HepG2 (cell line): ENCODE data around the gene ENPP1. TPM values are rescaled to one million over a fixed set of nuclear protein-coding genes. Genes with fewer than 3 reads are reported as not detected.

ENCODE experiments used
- ATAC-seq: fragments of 200-7000 bp; cut with Tn5 transposase; 3 replicates; pipeline ENCODE4 v1.9.1; 2020; ENCODE audit warnings: mild to moderate bottlenecking, moderate library complexity
- BruUV-seq: library from RNA; stranded (reverse); fragments of 400-500 nt; replicated peaks from 2 replicates; lab custom pipeline; 2021; lab: Mats Ljungman, UMichigan
- CTCF ChIA-PET: fragments of 300-600 bp; formaldehyde crosslinking; extraction: SDS; loops from one replicate; lab custom pipeline; 2021; ENCODE audit warnings: low total read pairs, inconsistent platforms, low intra/inter-chr PET ratio; lab: Yijun Ruan, JAX
- POLR2A ChIA-PET: fragments of 350-600 bp; sonication (Branson Sonifier 250); formaldehyde crosslinking; loops from one replicate; lab custom pipeline; 2020; ENCODE audit warnings: antibody characterized with exemption, inconsistent platforms; lab: Yijun Ruan, JAX
- DNase-seq: peaks from one replicate; pipeline ENCODE4 v3.0.0-alpha.2; 2015; ENCODE audit warnings: low spot score
- FAIRE-seq: peaks from 3 replicates; lab custom pipeline; 2011; peaks lifted over from hg19 to GRCh38; lab: Jason Lieb, UNC
- H2AFZ ChIP-seq: one replicate; pipeline ENCODE4 v1.6.1; 2011; ENCODE audit warnings: low read length, inconsistent platforms
- H3K27ac ChIP-seq: fragments of 300-600 bp; 3 replicates; pipeline ENCODE4 v1.8.0; 2011; ENCODE audit warnings: mixed run types, mild to moderate bottlenecking, mixed read lengths, low read length, inconsistent platforms; ENCODE audit not compliant: insufficient read depth; ENCODE audit errors: extremely low read length
- H3K27me3 ChIP-seq, 2 experiments: fragments of 200-600 bp in 1 of 2; 2 replicates in 1 of 2; 3 replicates in 1 of 2; pipeline versions ENCODE4 v1.6.0 to v1.8.0; 2011; ENCODE audit warnings: low read length in 2 of 2, mild to moderate bottlenecking in 2 of 2, moderate library complexity in 2 of 2, inconsistent platforms in 1 of 2; ENCODE audit not compliant: insufficient read depth in 2 of 2, control insufficient read depth in 1 of 2
- H3K36me3 ChIP-seq, 2 experiments: fragments of 200-600 bp in 1 of 2; replicated peaks in 1 of 2; 2 replicates in 1 of 2; 3 replicates in 1 of 2; pipeline versions ENCODE4 v1.5.1 to v1.8.0; 2011; ENCODE audit warnings: low read length in 2 of 2, inconsistent platforms in 1 of 2; ENCODE audit not compliant: insufficient read depth in 2 of 2, control insufficient read depth in 1 of 2
- H3K4me1 ChIP-seq: 2 replicates; pipeline ENCODE4 v1.5.1; 2012; ENCODE audit warnings: low read length, inconsistent platforms; ENCODE audit not compliant: insufficient read depth
- H3K4me2 ChIP-seq: 2 replicates; pipeline ENCODE4 v1.6.0; 2011; ENCODE audit warnings: low read depth, low read length, inconsistent platforms
- H3K4me3 ChIP-seq, 3 experiments: fragments of 200-600 bp in 1 of 3; sonication (generic), shearing (Covaris generic) in 1 of 3; replicated peaks in 1 of 3; 2 replicates each; pipeline ENCODE4 v1.5.1; 2011 to 2016; ENCODE audit warnings: low read length in 3 of 3, inconsistent platforms in 2 of 3, low read depth in 2 of 3, mild to moderate bottlenecking in 2 of 3, control low read depth in 1 of 3, mixed read lengths in 1 of 3; ENCODE audit not compliant: insufficient read depth in 1 of 3
- H3K79me2 ChIP-seq: one replicate; pipeline ENCODE4 v1.6.1; 2011; ENCODE audit warnings: low read length, inconsistent platforms; ENCODE audit not compliant: insufficient read depth
- H3K9ac ChIP-seq: 2 replicates; pipeline ENCODE4 v1.6.0; 2011; ENCODE audit warnings: mild to moderate bottlenecking, low read depth, low read length, inconsistent platforms; ENCODE audit not compliant: insufficient read depth
- H3K9me3 ChIP-seq: 2 replicates; pipeline ENCODE4 v1.5.1; 2012; ENCODE audit warnings: mild to moderate bottlenecking, low read length
- H4K20me1 ChIP-seq: 2 replicates; pipeline ENCODE4 v1.6.0; 2011; ENCODE audit warnings: inconsistent platforms, mild to moderate bottlenecking, low read length, moderate library complexity; ENCODE audit not compliant: insufficient read depth
- AHDC1 ChIP-seq: sonication (generic); formaldehyde crosslinking; IDR thresholded peaks from 2 replicates; pipeline ENCODE4 v1.5.1; 2020; ENCODE audit warnings: mild to moderate bottlenecking, missing genetic modification reagents, borderline replicate concordance
- CC2D1A ChIP-seq: sonication (generic); formaldehyde crosslinking; IDR thresholded peaks from 2 replicates; pipeline ENCODE4 v1.8.1; 2023; ENCODE audit warnings: mild to moderate bottlenecking, missing genetic modification reagents
- CHCHD3 ChIP-seq: sonication (generic); formaldehyde crosslinking; IDR thresholded peaks from 2 replicates; pipeline ENCODE4 v1.8.0; 2022; ENCODE audit warnings: mild to moderate bottlenecking, missing genetic modification reagents, moderate library complexity
- GFI1 ChIP-seq: sonication (generic); formaldehyde crosslinking; IDR thresholded peaks from 2 replicates; pipeline ENCODE4 v1.5.0; 2020; ENCODE audit warnings: missing genetic modification reagents, mild to moderate bottlenecking, borderline replicate concordance
- KLF12 ChIP-seq: sonication (generic); formaldehyde crosslinking; IDR thresholded peaks from 2 replicates; pipeline ENCODE4 v1.4.0; 2020; ENCODE audit warnings: missing genetic modification reagents, borderline replicate concordance
- MNT ChIP-seq: fragments of 450-650 bp; IDR thresholded peaks from 2 replicates; pipeline ENCODE4 v1.6.1; 2016
- NCOA1 ChIP-seq: sonication (generic); formaldehyde crosslinking; IDR thresholded peaks from 2 replicates; pipeline ENCODE4 v1.9.0; 2021; ENCODE audit warnings: missing genetic modification reagents
- NFIB ChIP-seq: sonication (generic); formaldehyde crosslinking; IDR thresholded peaks from 2 replicates; pipeline ENCODE4 v1.9.0; 2021; ENCODE audit warnings: missing genetic modification reagents, mild to moderate bottlenecking, borderline replicate concordance
- SMAD9 ChIP-seq: sonication (generic); formaldehyde crosslinking; IDR thresholded peaks from 2 replicates; pipeline ENCODE4 v1.5.1; 2020; ENCODE audit warnings: mild to moderate bottlenecking, missing genetic modification reagents
- ZBTB2 ChIP-seq: sonication (generic); formaldehyde crosslinking; IDR thresholded peaks from 2 replicates; pipeline ENCODE4 v1.8.0; 2022; ENCODE audit warnings: low read depth, missing genetic modification reagents
- ZBTB3 ChIP-seq: sonication (generic); formaldehyde crosslinking; IDR thresholded peaks from 2 replicates; pipeline ENCODE4 v1.4.0; 2020; ENCODE audit warnings: low read depth, mild to moderate bottlenecking, moderate library complexity, missing genetic modification reagents, borderline replicate concordance
- ZBTB8A ChIP-seq: sonication (generic); formaldehyde crosslinking; IDR thresholded peaks from 2 replicates; pipeline ENCODE4 v1.4.0; 2020; ENCODE audit warnings: mild to moderate bottlenecking, low read depth, missing genetic modification reagents, borderline replicate concordance
- ZGPAT ChIP-seq: IDR thresholded peaks from 2 replicates; pipeline ENCODE4 v1.6.1; 2016; ENCODE audit warnings: mild to moderate bottlenecking
- ZNF350 ChIP-seq: sonication (generic); formaldehyde crosslinking; IDR thresholded peaks from 2 replicates; pipeline ENCODE4 v1.4.0; 2020; ENCODE audit warnings: mild to moderate bottlenecking, low read depth, missing genetic modification reagents, borderline replicate concordance
- ZNF891 ChIP-seq: sonication (generic); formaldehyde crosslinking; IDR thresholded peaks from 2 replicates; pipeline ENCODE4 v1.5.0; 2020; ENCODE audit warnings: mild to moderate bottlenecking, missing genetic modification reagents
- WGBS: methylation state at CpG from one replicate; pipeline ENCODE4 v1.1.6; 2017; ENCODE audit warnings: low lambda C conversion rate; 5-methylcytosine and 5-hydroxymethylcytosine counted together
- in situ Hi-C: cut with HindIII; loops from 2 replicates; pipeline ENCODE4 v1.10.0; 2017; ENCODE audit warnings: low pct_unique_long_range_greater_than_20kb; ENCODE audit not compliant: extremely low pct_ligation_motif_present
- intact Hi-C: fragments of 100-400 bp; cut with micrococcal nuclease; formaldehyde crosslinking; loops from one replicate; pipeline ENCODE4 v1.10.0; 2022; ENCODE audit not compliant: unreplicated experiment
- polyA plus RNA-seq, 8 experiments: library from polyadenylated mRNA; depleted of rRNA in 3 of 8; stranded (reverse) in 7 of 8; unstranded in 1 of 8; fragments of >200 nt; fragmentation: Illumina TruSeq in 4 of 8; extraction: Trizol in 4 of 8; gene quantifications; 2 replicates each; pipeline versions ENCODE4 v1.2.1 to v1.2.3, GENCODE V29; 2011 to 2016; ENCODE audit warnings: low read depth in 4 of 8, missing spikeins in 1 of 8, mixed read lengths in 1 of 8; ENCODE audit not compliant: insufficient read depth in 1 of 8
- total RNA-seq, 5 experiments: library from RNA; depleted of rRNA; stranded (reverse); fragments of >200 nt; fragmentation: Illumina TruSeq; extraction: Trizol; gene quantifications; 2 replicates each; pipeline ENCODE4 v1.2.3, GENCODE V29; 2016; ENCODE audit warnings: low read depth in 1 of 5

Gene ENPP1
- total and polyA plus RNA-seq, 2 of the 13 experiments (the other 11 are each of a cell fraction or from before 2014, with no cell fraction given), result 56.5 to 160 TPM

GRCh38 chr6:131916847-131917246, 109.0 kb downstream of the ENPP1 start:
- H3K36me3 ChIP-seq, result no peaks in the 10 kb centered on the region
- ChIA-PET POLR2A (no interaction called here), CTCF (no interaction called here)
- intact Hi-C loops, result loop anchor here (5.0 kb wide), 1 partner anchor 360 kb away; no protein-coding TSS in a partner anchor
- no peak overlapping the region for H3K4me3 ChIP-seq
- no peak for FAIRE-seq
- H2AFZ ChIP-seq, result no peak overlapping the region
- no peak overlapping the region for H3K27ac ChIP-seq
- H3K9ac ChIP-seq, result no peak overlapping the region
- no TSS peak for BruUV-seq
- 26% methylated on average over 2 of the region's 2 CpGs for WGBS
- no peak for ATAC-seq
- H3K4me2 ChIP-seq, result no peak overlapping the region
- H3K27me3 ChIP-seq, result no peaks in the 10 kb centered on the region
- in situ Hi-C loops, result loop anchor here (5.0 kb wide), 1 partner anchor 380 kb away; no protein-coding TSS in a partner anchor
- H3K4me1 ChIP-seq, result peaks cover 23% of the 10 kb centered on the region; the same call in 1 of the 2 replicates
- no peaks in the 10 kb centered on the region for H3K79me2 ChIP-seq
- H4K20me1 ChIP-seq, result no peaks in the 10 kb centered on the region
- DNase-seq, result no peak
- no peaks in the 10 kb centered on the region for H3K9me3 ChIP-seq
- no peak for TF ChIP-seq NFIB (CRISPR knock-in tag)
- TF ChIP-seq GFI1, result no peak
- TF ChIP-seq ZNF891 (CRISPR knock-in tag), result no peak
- TF ChIP-seq KLF12 (CRISPR knock-in tag), result no peak
- no peak for TF ChIP-seq CC2D1A (CRISPR knock-in tag)
- TF ChIP-seq MNT, result no peak
- no peak for TF ChIP-seq NCOA1 (CRISPR knock-in tag)
- no peak for TF ChIP-seq SMAD9 (CRISPR knock-in tag)
- TF ChIP-seq ZBTB2 (CRISPR knock-in tag), result no peak
- TF ChIP-seq ZBTB3 (CRISPR knock-in tag), result no peak
- TF ChIP-seq ZGPAT (CRISPR knock-in tag), result no peak
- TF ChIP-seq AHDC1 (CRISPR knock-in tag), result no peak
- no peak for TF ChIP-seq CHCHD3 (CRISPR knock-in tag)
- TF ChIP-seq ZNF350, result no peak
- TF ChIP-seq ZBTB8A (CRISPR knock-in tag), result no peak
